ENCODE measurements around the gene TET1. TPM values are rescaled to one million over a fixed set of nuclear protein-coding genes. Genes with fewer than 3 reads are reported as not detected.
"Not testable (repeated sequence)": the region's sequence is repeated elsewhere in the genome, so short reads cannot be mapped to it uniquely, and the experiment has no call there.

Gene TET1
- total RNA-seq, 1 donor from 2014 or later = 3.1 TPM

DNA sequence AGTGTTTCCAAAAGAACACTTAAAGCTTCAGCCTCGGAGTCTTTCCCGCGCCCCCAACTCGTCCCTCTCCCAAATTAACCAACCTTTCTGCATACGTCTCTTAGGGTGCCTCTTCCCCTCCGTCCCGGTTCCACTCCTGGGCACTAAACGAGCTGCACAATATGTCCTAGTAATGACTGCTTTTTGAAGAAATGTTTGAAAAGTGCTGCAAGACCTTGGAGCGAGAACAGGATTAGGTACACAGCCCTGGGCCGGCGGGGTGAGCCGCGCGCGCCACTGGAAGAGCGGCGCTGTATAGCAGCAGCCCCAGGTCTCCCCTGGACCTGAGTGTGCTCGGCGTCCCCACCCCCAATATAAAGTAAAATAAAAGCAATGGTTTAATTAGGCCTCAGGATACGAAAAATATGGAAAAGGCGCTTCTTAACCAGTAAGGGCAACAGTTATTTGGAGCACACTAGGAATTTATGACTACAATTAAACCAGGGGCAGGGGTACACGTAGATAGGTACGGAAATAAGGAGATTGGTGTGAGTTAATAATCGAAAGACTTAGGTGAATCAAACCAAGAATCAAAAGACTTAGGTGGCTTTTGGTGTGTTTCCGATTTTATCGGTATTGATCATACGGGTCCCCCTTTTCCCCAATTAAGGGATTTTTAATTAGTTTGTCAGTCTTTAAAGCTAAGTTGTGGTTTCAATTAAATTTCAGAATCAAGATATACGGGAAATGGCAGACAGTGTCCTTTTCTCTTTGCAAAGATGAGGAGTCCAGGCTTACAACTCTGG lies 1.9 kb downstream of the TET1 start:
- intact Hi-C loops (cut with DNase I) = loop anchor here (5.0 kb wide), 1 partner anchor 35 kb away; no protein-coding TSS in a partner anchor
- no peak for DNase-seq (ENCODE audit: missing footprints)
- peak; percentile 51 for ATAC-seq

DNA sequence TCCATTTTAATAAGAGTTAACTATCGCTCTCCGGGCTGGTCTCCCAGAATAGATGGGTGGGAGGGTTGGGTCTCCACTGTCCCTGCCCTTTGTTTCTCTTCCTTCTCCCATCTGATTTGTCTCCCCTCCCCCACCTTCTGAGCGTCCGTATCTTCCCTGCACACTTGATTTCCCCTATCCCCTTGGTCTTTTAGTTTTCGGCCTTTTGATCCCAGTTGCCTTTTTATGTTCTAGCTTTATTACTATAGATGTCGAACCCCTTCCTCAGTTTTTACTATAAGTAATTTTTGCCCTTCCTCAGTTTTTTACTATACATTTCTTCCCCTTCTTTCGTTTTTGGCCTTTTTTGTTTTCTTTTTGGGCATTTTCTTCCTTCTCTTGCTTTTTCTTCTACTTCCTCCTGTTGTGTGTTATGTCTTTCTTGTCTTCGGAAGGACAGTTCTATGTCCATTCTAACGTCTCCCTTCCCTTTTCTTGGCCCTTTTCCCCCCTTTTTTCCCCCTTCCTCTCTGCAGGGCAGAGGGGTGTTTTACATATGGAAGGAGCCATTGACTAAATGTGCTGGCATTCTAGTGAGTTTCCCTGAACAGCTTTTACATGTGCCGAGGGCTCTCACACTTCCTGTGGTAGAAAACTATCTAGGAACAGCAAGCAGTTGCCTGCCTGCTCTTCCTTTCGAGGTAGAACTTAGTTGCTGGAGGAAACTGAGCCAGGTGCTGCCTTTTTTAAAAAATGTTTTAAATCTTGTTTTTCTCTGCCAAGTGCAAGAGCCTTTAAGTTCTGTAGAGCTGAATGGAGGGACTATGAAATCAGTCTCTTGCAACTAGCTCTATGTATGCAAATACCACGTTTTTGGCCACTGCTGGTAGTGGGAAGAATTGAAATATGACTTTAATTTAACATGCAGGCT lies 2.8 kb downstream of the TET1 start:
- no peak for ATAC-seq
- intact Hi-C loops (cut with DNase I) = loop anchor here (5.0 kb wide), 1 partner anchor 34 kb away; no protein-coding TSS in a partner anchor
- DNase-seq (ENCODE audit: missing footprints) = no peak

DNA sequence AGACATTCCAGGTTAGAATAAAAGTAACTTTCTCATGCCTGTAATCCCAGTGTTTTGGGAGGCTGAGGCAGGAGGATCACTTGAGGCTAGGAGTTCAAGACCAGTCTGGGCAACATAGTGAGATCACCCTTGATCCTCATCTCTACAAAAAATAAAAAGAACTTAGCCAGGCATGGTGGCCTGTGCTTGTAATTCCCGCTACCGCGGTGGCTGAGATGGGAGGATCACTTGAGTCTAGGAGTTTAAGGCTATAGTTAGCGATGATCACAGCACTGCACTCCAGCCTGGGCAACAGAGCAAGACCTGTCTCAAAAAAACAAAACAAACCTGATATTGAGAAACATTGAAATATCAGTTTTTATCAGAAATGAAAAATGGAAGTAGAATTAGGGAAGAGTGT lies 4.6 kb downstream of the TET1 start:
- no peak for ATAC-seq
- no peak for DNase-seq (ENCODE audit: missing footprints)
- intact Hi-C loops (cut with DNase I) = loop anchor here (5.0 kb wide), 1 partner anchor 33 kb away; no protein-coding TSS in a partner anchor

DNA sequence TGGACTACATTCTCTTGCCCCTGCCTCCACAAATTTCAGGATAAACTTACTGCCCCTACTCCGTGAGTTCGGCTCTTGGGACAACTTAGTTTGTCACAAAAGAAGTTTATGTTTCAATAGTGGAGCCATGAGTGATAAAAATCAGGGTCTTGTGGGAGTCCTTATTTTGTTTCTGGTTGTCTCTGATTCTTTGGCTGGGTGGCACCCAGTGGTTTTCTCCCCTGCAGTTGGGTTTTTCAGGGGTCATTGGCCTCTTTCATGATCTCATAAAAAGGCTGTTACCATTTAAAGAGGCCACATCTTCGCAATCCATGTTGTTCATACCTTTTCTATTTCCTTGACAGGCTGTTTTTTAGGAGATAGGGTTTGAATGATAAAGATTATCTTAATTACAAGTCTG lies 5.5 kb downstream of the TET1 start:
- ATAC-seq = no peak
- no peak for DNase-seq (ENCODE audit: missing footprints)
- intact Hi-C loops (cut with DNase I) = no loop called here

DNA sequence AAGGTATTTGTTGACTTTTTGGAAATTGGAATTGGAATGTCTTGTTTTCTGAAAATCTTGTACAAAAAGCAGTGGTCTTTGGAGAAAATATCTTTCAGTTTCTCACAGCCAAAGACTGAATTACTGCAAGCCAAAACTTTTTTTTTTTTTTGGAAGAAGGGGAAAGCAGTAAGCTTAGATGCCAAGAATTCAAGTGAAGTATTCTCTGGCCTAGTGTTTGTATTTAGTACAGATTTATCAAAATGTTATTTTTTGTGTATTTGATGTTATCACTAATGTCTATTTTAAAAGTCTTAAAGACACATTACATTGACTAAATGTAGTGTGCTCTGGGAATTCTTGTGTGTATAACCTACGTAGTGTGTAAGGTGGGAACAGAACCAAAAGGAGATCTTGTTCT lies 6.2 kb downstream of the TET1 start:
- no peak for ATAC-seq
- DNase-seq (ENCODE audit: missing footprints) = no peak
- intact Hi-C loops (cut with DNase I) = no loop called here

DNA sequence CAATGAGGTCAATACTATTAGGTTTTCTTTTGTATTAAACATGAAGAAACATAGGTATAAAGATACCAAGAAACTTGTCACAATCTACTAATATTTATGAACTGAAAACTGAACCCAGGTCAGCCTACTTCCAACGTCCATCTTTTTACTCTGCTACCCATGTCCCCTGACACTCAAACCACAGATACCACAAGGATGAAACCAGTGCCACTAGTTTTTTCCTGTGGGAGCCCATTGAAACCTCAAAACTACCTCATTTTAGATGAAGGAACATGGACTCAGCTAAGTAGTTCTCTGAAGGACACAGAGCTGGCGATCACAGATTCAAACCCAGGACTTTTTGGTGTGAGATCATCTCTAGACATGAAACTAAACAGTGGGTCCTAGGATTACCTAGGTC lies 6.8 kb downstream of the TET1 start:
- intact Hi-C loops (cut with DNase I) = no loop called here
- no peak for ATAC-seq

DNA sequence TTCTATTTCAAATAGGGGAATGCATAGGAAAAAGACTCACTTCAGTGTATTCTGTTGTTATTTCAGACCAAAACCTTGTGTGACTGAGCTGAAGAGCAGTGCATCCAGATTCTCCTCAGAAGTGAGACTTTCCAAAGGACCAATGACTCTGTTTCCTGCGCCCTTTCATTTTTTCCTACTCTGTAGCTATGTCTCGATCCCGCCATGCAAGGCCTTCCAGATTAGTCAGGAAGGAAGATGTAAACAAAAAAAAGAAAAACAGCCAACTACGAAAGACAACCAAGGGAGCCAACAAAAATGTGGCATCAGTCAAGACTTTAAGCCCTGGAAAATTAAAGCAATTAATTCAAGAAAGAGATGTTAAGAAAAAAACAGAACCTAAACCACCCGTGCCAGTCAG lies 12.0 kb downstream of the TET1 start:
- no peak for ATAC-seq
- no peak for DNase-seq (ENCODE audit: missing footprints)
- intact Hi-C loops (cut with DNase I) = no loop called here

More for the DNA sequence above, 6.8 kb downstream of the TET1 start:
- DNase-seq (ENCODE audit: missing footprints) = no peak

DNA sequence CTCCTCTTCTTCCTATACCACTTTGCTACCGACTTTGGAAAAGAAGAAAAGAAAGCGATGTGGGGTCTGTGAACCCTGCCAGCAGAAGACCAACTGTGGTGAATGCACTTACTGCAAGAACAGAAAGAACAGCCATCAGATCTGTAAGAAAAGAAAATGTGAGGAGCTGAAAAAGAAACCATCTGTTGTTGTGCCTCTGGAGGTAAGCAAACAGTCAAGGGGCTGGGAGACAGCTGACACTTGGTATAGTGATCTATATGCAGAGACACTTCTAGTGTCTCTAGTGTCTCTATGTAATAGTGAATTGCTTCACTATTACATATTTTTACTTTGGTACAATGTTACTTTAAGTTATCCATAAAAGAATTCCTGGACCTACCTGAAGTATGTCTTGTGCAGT lies 13.9 kb downstream of the TET1 start:
- intact Hi-C loops (cut with DNase I) = no loop called here
- no peak for DNase-seq (ENCODE audit: missing footprints)
- ATAC-seq = no peak

DNA sequence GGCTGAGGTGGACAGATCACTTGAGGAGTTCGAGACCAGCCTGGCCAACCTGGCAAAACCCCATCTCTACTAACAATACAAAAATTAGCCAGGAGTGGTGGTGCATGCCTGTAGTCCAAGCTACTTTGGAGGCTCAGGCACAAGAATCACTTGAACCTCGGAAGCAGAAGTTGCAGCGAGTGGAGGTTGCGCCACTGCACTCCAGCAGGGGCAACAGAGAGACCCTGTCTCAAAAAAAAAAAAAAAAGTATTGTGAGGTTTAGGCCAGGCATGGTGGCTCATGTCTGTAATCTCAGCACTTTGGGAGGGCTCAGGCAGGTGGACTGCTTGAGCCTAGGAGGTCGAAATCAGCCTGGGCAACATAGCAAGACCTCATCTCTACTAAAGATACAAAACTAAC lies 16.0 kb downstream of the TET1 start:
- no peak for DNase-seq (ENCODE audit: missing footprints)
- intact Hi-C loops (cut with DNase I) = no loop called here
- no peak for ATAC-seq

DNA sequence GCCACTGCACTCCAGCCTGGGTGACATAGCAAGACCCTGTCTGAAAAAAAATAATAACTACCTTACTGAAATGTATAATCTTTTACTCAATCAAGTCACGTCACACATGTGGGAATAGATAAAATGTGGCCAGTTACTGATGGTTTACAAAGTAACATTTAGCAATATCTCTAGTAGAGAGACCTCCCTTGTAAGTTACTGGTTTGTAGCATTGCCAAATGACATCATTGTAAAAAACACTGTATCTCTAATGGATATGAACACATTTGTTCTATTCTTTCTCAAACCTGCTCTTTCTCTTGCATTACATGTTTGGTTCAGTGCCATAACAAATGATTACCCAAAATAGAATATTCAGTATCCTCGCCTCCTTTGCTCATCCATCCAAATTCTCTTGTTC lies 18.8 kb downstream of the TET1 start:
- no peak for DNase-seq (ENCODE audit: missing footprints)
- intact Hi-C loops (cut with DNase I) = no loop called here
- no peak for ATAC-seq

DNA sequence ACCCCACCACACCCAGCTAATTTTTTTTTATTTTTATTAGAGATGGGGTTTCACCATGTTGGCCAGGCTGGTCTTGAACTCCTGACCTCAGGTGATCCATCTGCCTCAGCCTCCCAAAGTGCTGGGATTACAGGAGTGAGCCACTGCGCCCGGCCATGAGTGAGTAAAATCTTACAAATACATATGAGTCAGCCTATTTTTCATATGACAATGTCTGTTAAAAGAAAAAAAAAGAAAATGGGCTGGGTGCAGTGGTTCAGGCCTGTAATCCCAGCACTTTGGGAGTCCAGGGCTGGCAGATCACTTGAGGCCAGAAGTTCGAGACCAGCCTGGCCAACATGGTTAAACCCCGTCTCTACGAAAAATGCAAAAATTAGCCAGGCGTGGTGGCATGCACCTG lies 24.1 kb downstream of the TET1 start:
- intact Hi-C loops (cut with DNase I); DNase-seq (ENCODE audit: missing footprints); ATAC-seq: not testable (repeated sequence)

DNA sequence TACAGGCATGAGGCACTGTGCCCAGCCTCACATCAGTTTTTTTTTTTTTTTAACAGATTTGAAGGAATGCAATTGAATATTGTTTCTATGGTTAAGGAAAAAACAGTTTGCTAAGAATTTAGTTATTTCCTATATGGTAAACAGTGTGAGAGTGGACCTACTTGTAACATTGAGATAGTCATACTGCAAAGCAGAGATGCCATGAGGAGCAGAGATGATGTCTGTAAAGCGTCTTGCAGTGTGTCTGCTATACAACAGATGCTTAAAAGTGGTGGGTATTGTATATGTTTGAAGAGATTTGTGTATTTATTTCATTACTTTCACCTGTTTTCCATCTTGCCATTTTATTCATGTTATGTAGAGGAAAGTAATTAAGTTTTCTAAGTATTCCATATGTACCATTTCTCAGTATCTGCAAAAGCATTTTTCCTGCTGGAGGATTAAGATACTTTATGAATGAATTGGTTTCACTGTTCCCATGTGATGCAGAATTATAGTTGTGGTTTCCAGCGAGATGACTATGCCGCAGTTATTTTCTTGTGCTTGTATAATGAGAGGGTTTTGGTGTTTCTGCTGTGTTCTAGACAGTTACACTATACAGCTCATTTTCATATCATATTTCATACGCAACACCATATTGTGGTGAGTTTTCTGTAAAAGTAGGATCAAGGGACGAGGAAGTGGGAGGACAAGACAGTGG lies 26.6 kb downstream of the TET1 start:
- no peak for ATAC-seq

DNA sequence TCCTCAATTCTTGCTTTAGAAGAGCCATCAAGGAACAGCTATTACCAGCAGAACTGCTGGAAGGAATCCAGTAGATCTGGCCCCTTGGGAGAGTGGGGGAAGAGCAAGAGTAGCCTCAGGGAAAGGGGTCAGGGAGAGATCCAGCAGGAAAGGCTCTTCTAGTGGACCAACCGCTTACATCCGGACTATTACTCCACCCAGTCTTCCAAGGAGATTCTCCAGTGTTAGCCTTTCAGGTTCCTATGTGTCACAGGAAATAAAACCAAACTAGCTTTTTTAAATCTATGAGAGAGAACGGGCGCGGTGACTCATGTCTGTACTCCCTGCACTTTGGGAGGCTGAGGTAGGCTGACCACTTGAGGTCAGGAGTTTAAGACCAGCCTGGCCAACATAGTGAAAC lies 34.3 kb downstream of the TET1 start:
- peak; percentile 23 for ATAC-seq
- intact Hi-C loops (cut with DNase I) = no loop called here
- no peak for DNase-seq (ENCODE audit: missing footprints)

More for the DNA sequence above, 26.6 kb downstream of the TET1 start:
- DNase-seq (ENCODE audit: missing footprints) = no peak
- intact Hi-C loops (cut with DNase I) = no loop called here

DNA sequence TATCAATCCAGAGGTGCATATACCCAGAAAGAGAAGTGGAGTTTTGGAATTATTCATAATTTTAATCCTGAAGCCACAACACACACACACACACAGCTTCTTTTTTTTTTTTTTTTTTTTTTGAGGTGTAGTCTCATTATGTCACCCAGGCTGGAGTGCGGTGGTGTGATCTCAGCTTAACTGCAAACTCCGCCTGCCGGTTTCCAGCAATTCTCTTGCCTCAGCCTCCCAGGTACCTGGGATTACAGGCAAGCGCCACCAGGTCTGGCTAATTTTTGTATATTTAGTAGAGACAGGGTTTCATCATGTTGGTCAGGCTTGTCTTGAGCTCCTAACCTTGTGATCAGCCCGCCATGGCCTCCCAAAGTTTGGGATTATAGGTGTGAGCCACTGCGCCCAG lies 35.4 kb downstream of the TET1 start:
- DNase-seq (ENCODE audit: missing footprints) = no peak
- intact Hi-C loops (cut with DNase I) = loop anchor here (5.0 kb wide), 1 partner anchor 33 kb away; the partner anchor contains the start of gene TET1
- no peak for ATAC-seq

DNA sequence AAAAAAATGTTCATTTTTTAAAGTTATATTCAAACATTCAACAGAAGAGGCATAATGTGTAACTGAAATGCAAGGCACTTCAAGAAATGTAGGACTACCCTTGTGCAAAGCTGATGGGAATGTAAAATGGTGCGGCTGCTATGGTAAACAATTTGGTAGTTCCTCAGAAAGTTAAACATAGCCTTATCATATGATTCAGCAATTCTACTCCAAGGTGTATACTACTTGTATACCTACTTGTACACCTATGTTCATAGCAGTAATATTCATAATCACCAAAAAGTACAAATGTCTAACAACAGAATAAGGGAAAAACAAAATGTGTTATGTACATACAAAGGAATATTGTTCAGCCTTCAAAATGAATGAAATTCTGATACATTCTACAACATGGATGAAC lies 37.3 kb downstream of the TET1 start:
- DNase-seq (ENCODE audit: missing footprints) (no peak), ATAC-seq (no peak)
- intact Hi-C loops (cut with DNase I) = loop anchor here (5.0 kb wide), 1 partner anchor 35 kb away; the partner anchor contains the start of gene TET1

DNA sequence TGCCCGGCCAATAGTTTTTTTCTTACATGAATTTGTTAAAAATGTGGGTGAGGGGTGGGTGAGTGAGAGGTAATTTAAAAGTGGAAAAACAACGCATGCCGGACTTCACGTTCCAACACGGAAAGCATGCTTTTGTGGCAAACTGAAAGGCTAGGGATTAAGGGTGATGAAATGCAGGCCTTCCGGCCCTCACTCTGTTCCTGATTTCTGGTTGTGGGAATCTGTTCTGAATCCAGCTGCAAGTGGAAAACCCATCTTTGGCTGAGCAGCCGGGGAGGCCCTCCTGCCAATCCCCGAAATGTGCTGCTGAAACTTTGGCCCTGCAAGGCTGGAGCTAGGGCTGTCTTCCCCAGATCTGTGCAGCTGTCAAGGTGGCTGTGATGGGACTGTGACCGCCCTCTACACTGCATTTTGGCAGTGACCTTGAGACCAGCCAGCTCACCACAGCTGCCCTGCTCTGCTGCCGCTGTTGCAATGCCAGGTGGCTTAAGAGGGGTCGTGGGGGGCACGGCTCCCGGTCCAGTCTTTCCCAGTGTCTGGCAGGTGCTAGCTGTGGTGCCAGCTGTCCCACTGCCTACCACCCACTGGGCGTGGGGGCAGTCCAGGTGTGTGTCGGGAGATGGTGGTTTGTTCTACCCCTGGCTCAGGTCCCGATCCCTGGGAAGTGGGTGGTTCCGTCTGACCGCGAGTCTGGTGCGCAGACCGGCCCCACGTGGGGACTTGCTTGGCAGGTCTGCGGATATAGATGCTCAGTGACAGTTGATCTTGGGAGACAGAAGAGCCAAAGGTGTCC lies 39.0 kb downstream of the TET1 start:
- peak; percentile 44 for ATAC-seq
- intact Hi-C loops (cut with DNase I) = loop anchor here (5.0 kb wide), 1 partner anchor 37 kb away; the partner anchor contains the start of gene TET1
- no peak for DNase-seq (ENCODE audit: missing footprints)

DNA sequence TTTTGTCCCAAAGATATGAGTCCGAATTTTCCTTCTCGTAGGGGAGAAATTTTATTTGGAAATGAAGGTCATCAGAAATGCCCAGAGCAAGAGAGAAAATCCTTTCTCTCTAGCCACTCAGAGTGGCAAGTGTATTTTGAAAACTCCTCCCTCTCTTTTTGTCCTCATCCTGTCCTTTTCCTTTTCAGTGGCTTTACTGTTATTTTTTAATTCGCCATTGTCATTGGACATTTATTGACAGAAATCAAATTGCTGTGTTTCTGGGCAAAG lies 39.6 kb downstream of the TET1 start:
- DNase-seq (ENCODE audit: missing footprints) (no peak), ATAC-seq (peak; percentile 3)
- intact Hi-C loops (cut with DNase I) = loop anchor here (5.0 kb wide), 1 partner anchor 37 kb away; the partner anchor contains the start of gene TET1

DNA sequence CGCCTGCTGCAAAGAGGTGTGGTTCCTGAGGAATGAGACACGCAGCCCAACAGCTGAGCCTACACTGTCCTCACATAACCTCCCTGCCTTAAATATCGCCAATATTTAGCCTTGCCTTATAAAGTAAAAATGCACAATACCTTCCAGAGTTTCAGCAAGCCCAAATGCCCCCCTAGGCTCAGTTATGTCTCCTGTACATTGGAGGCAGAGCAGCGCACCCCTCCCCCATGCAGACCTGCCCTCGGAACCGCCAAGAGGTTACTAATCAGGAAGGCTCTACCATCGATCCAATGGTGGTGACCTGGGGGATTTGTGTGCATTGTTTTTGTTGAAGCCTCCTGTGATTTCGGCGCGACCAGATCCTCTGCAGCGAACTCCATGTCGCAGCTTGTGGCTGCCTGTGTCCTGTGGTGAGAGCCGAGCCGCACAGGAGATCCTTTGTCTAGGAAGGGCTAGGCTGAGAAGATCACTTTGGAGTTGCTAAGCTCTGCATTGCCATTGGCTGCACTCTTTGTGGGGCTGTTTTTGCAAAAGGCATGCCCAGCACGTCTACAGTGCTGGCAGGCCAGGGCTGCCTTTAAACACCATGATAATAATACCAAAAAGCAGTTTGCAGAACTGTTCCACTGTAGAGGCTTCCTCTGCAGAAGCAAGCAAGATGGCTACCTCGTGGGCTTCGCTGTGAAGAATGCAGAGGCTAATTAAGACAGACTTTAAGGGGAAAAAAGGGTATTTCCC lies 40.1 kb downstream of the TET1 start:
- intact Hi-C loops (cut with DNase I) = no loop called here
- ATAC-seq (peak; percentile 96), DNase-seq (ENCODE audit: missing footprints) (peak; percentile 79)

All from Right ventricle myocardium inferior (tissue), 1 donor.